H9 (cell line): ENCODE results near the gene CHST14. TPM values are rescaled to one million over a fixed set of nuclear protein-coding genes. Genes with fewer than 3 reads are reported as not detected.

ENCODE experiments used
- DNase-seq: peaks from one replicate; pipeline ENCODE4 v3.0.0-alpha.2; 2017
- H2AFZ ChIP-seq: one replicate; pipeline ENCODE4 v1.6.1; 2013; ENCODE audit warnings: mild to moderate bottlenecking, low read length, control low read depth, moderate library complexity
- H2AK5ac ChIP-seq: 2 replicates; pipeline ENCODE4 v1.6.1; 2013; ENCODE audit warnings: low read length, control low read depth, mixed read lengths; ENCODE audit not compliant: insufficient read length
- H2BK120ac ChIP-seq: one replicate; pipeline ENCODE4 v1.6.1; 2013; ENCODE audit warnings: low read depth, mild to moderate bottlenecking, low read length, control low read depth, inconsistent platforms; ENCODE audit not compliant: poor library complexity, severe bottlenecking
- H2BK12ac ChIP-seq: 2 replicates; pipeline ENCODE4 v1.6.1; 2013; ENCODE audit warnings: low read length, control low read depth, mixed read lengths, low read depth; ENCODE audit not compliant: insufficient read length
- H2BK15ac ChIP-seq: 2 replicates; pipeline ENCODE4 v1.6.1; 2013; ENCODE audit warnings: low read depth, low read length, control low read depth
- H2BK20ac ChIP-seq: one replicate; pipeline ENCODE4 v1.6.1; 2013; ENCODE audit warnings: low read depth, mild to moderate bottlenecking, low read length, control low read depth, inconsistent platforms; ENCODE audit not compliant: poor library complexity, severe bottlenecking
- H2BK5ac ChIP-seq: 2 replicates; pipeline ENCODE4 v1.6.1; 2013; ENCODE audit warnings: low read length, control low read depth, mixed read lengths; ENCODE audit not compliant: insufficient read length
- H3K14ac ChIP-seq: 2 replicates; pipeline ENCODE4 v1.6.1; 2013; ENCODE audit warnings: low read length, control low read depth; ENCODE audit not compliant: insufficient read depth
- H3K18ac ChIP-seq: 2 replicates; pipeline ENCODE4 v1.6.1; 2013; ENCODE audit warnings: low read depth, mild to moderate bottlenecking, mixed read lengths, low read length, control low read depth; ENCODE audit not compliant: insufficient read length
- H3K23ac ChIP-seq: 2 replicates; pipeline ENCODE4 v1.6.1; 2013; ENCODE audit warnings: low read length, control low read depth, mixed read lengths, low read depth; ENCODE audit not compliant: insufficient read length
- H3K23me2 ChIP-seq: 2 replicates; pipeline ENCODE4 v1.6.1; 2013; ENCODE audit warnings: low read depth, mild to moderate bottlenecking, mixed read lengths, low read length, control low read depth; ENCODE audit not compliant: insufficient read length, poor library complexity, severe bottlenecking
- H3K27ac ChIP-seq: 2 replicates; pipeline ENCODE4 v1.5.1; 2013; ENCODE audit warnings: low read length, control low read depth, mixed read lengths, low read depth; ENCODE audit not compliant: insufficient read length
- H3K27me3 ChIP-seq: 2 replicates; pipeline ENCODE4 v1.6.1; 2013; ENCODE audit warnings: low read length, control low read depth, inconsistent platforms; ENCODE audit not compliant: insufficient read depth
- H3K4ac ChIP-seq: 2 replicates; pipeline ENCODE4 v1.6.1; 2013; ENCODE audit warnings: low read depth, mild to moderate bottlenecking, control low read depth, inconsistent platforms, low read length, moderate library complexity
- H3K4me1 ChIP-seq: 2 replicates; pipeline ENCODE4 v1.6.1; 2013; ENCODE audit warnings: low read length, control low read depth, inconsistent platforms; ENCODE audit not compliant: insufficient read depth
- H3K4me2 ChIP-seq: 2 replicates; pipeline ENCODE4 v1.6.1; 2013; ENCODE audit warnings: low read length, control low read depth, mixed read lengths; ENCODE audit not compliant: insufficient read length, insufficient read depth
- H3K56ac ChIP-seq: 2 replicates; pipeline ENCODE4 v1.6.1; 2013; ENCODE audit warnings: low read depth, mild to moderate bottlenecking, mixed read lengths, low read length, control low read depth; ENCODE audit not compliant: insufficient read length
- H3K79me1 ChIP-seq: 2 replicates; pipeline ENCODE4 v1.6.1; 2013; ENCODE audit warnings: low read depth, mild to moderate bottlenecking, moderate library complexity, low read length, control low read depth, inconsistent platforms; ENCODE audit not compliant: insufficient read depth, poor library complexity, severe bottlenecking
- H3K79me2 ChIP-seq: 2 replicates; pipeline ENCODE4 v1.6.1; 2013; ENCODE audit warnings: low read length, control low read depth, inconsistent platforms; ENCODE audit not compliant: insufficient read depth
- H3K9ac ChIP-seq: 2 replicates; pipeline ENCODE4 v1.6.1; 2013; ENCODE audit warnings: low read length, control low read depth, mixed read lengths; ENCODE audit not compliant: insufficient read length; ENCODE audit errors: extremely low read depth
- H3K9me3 ChIP-seq: one replicate; pipeline ENCODE4 v1.6.1; 2013; ENCODE audit warnings: low read depth, low read length, inconsistent platforms; ENCODE audit not compliant: control insufficient read depth
- H3T11ph ChIP-seq: one replicate; pipeline ENCODE4 v1.6.1; 2013; ENCODE audit warnings: mild to moderate bottlenecking, low read length, control low read depth, inconsistent platforms
- H4K20me1 ChIP-seq: one replicate; pipeline ENCODE4 v1.6.1; 2013; ENCODE audit not compliant: control insufficient read depth, insufficient read length, insufficient read depth
- H4K5ac ChIP-seq: 2 replicates; pipeline ENCODE4 v1.6.1; 2013; ENCODE audit warnings: low read depth, mild to moderate bottlenecking, mixed read lengths, low read length, control low read depth; ENCODE audit not compliant: insufficient read length
- H4K8ac ChIP-seq: replicated peaks from 2 replicates; pipeline ENCODE4 v1.6.1; 2013; ENCODE audit warnings: low read length, control low read depth, mixed read lengths, low read depth; ENCODE audit not compliant: insufficient read length
- H4K91ac ChIP-seq: 2 replicates; pipeline ENCODE4 v1.6.1; 2013; ENCODE audit warnings: low read depth, mild to moderate bottlenecking, moderate library complexity, mixed read lengths, low read length, control low read depth; ENCODE audit not compliant: insufficient read length
- H3K27ac Mint-ChIP-seq, 3 experiments: 2 replicates in 2 of 3; 3 replicates in 1 of 3; pipeline ENCODE4 v1.8.0; 2020 to 2021; ENCODE audit warnings: mixed read lengths in 3 of 3, mild to moderate bottlenecking in 1 of 3, moderate library complexity in 1 of 3
- H3K27me3 Mint-ChIP-seq: 2 replicates; pipeline ENCODE4 v1.8.0; 2021; ENCODE audit warnings: low read depth, mild to moderate bottlenecking, moderate library complexity, mixed read lengths
- H3K36me3 Mint-ChIP-seq, 3 experiments: 2 replicates in 2 of 3; 3 replicates in 1 of 3; pipeline ENCODE4 v1.8.0; 2020 to 2021; ENCODE audit warnings: low read depth in 3 of 3, mixed read lengths in 3 of 3; ENCODE audit not compliant: insufficient read depth in 1 of 3
- H3K4me1 Mint-ChIP-seq, 2 experiments: 2 replicates each; pipeline ENCODE4 v1.8.0; 2020; ENCODE audit warnings: mixed read lengths in 2 of 2
- H3K4me3 Mint-ChIP-seq, 2 experiments: 2 replicates in 1 of 2; 3 replicates in 1 of 2; pipeline ENCODE4 v1.8.0; 2020 to 2021; ENCODE audit warnings: mild to moderate bottlenecking in 2 of 2, mixed read lengths in 2 of 2, moderate library complexity in 1 of 2
- H3K9me3 Mint-ChIP-seq, 2 experiments: 2 replicates in 1 of 2; 3 replicates in 1 of 2; pipeline ENCODE4 v1.8.0; 2020; ENCODE audit warnings: mild to moderate bottlenecking in 2 of 2, mixed read lengths in 2 of 2, moderate library complexity in 1 of 2
- CTCF ChIP-seq: fragments of 200-600 bp; sonication (generic); conservative IDR thresholded peaks from 3 replicates; pipeline ENCODE4 v1.8.0; 2021; ENCODE audit warnings: antibody characterized with exemption, mild to moderate bottlenecking
- WGBS: extraction: QIAGEN DNeasy Blood & Tissue Kit; methylation state at CpG from one replicate; pipeline ENCODE4 v1.1.7; 2013; ENCODE audit warnings: missing lambda C conversion rate, low lambda C conversion rate, mixed read lengths; ENCODE audit not compliant: insufficient read length; ENCODE audit errors: extremely low coverage; 5-methylcytosine and 5-hydroxymethylcytosine counted together
- total RNA-seq: library from RNA; stranded (reverse); gene quantifications from 2 replicates; pipeline ENCODE4 v1.2.1, GENCODE V29; 2021

The CHST14 gene
- total RNA-seq, 1 experiment from 2014 or later = 25.7 TPM

DNA sequence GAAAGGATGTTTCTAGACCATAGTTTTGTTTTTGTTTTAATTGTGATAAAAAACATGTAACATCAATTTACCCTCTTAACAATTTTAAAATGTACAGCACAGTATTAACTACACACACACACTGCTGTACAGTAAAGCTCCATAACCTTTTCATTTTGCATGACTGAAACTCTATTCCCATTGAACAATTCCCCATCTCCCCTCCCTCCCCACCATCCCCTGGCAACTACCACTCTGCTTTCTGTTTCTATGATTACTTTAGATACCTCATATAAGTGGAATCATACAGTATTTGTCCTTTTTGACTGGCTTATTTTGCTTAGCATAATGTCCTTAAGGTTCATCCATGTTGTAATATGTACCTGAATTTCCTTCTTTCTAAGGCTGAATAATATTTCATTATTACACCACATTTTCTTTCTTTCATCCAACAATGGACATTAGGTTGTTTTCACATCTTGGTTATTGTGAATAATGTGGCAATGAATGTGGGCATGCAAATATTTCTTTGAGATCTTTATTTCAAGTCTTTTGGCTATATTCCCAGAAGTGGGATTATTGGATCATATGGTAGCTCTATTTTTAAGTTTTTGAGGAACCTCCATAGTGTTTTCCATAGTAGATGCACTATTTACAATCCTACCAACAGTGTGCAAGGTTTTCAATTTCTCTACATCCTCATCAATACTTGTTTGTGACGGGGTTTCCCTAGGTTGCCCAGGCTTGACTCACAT is 10.7 kb downstream of the CHST14 start:
- Histone ChIP-seq H3K23ac (no peak overlapping the region), H3K4me1 (no peaks in the 10 kb centered on the region), H3K79me1 (no peaks in the 10 kb centered on the region), H3K14ac (no peak overlapping the region), H2AFZ (no peak overlapping the region), H3K9me3 (no peaks in the 10 kb centered on the region), H3K79me2 (no peaks in the 10 kb centered on the region), H3K27ac (no peak overlapping the region), H4K5ac (no peak overlapping the region), H4K8ac (no peak overlapping the region), H3K18ac (no peak overlapping the region), H2BK20ac (no peak overlapping the region), H4K20me1 (no peaks in the 10 kb centered on the region), H3T11ph (no peak overlapping the region), H2BK120ac (no peak overlapping the region), H2BK15ac (no peak overlapping the region), H3K4ac (no peak overlapping the region), H3K56ac (no peak overlapping the region), H3K9ac (no peak overlapping the region), H2BK5ac (no peak overlapping the region), H4K91ac (no peak overlapping the region), H3K4me2 (no peak overlapping the region), H2BK12ac (no peak overlapping the region), H3K23me2 (no peaks in the 10 kb centered on the region), H2AK5ac (no peak overlapping the region), H3K27me3 (no peaks in the 10 kb centered on the region)
- no peak overlapping the region for H3K4me3 Mint-ChIP-seq
- H3K27me3 Mint-ChIP-seq = peaks cover 2% of the 10 kb centered on the region
- no peaks in the 10 kb centered on the region; a peak in 1 of 7 replicates for H3K36me3 Mint-ChIP-seq
- no peak overlapping the region for H3K27ac Mint-ChIP-seq
- TF ChIP-seq CTCF = no peak
- peaks cover 10 to 13% of the 10 kb centered on the region in 2 experiments for H3K4me1 Mint-ChIP-seq
- no CpG with 5 or more reads among the region's 1 CpG for WGBS
- DNase-seq = no peak
- H3K9me3 Mint-ChIP-seq = no peaks in the 10 kb centered on the region
